OCI-LY7 (cell line): Measurements from ENCODE around the gene PHOX2A. TPM values are rescaled to one million over a fixed set of nuclear protein-coding genes. Genes with fewer than 3 reads are reported as not detected.

Experiments used
- BruUV-seq: library from RNA; stranded (reverse); fragments of 400-500 nt; replicated peaks from 2 replicates; lab custom pipeline; 2021; lab: Mats Ljungman, UMichigan
- CTCF ChIA-PET: fragments of 300-600 bp; sonication (Branson Sonifier 250); formaldehyde crosslinking; loops from one replicate; lab custom pipeline; 2022; ENCODE audit warnings: antibody characterized with exemption; ENCODE audit not compliant: unreplicated experiment; lab: Charles Lee
- POLR2A ChIA-PET: fragments of 300-600 bp; sonication (Branson Sonifier 250); formaldehyde crosslinking; loops from one replicate; lab custom pipeline; 2022; ENCODE audit warnings: antibody characterized with exemption; lab: Charles Lee
- DNase-seq: peaks from one replicate; pipeline ENCODE4 v3.0.0-alpha.2; 2015; ENCODE audit warnings: low spot score
- H2AFZ ChIP-seq: fragments of 200-600 bp; sonication (generic), shearing (Covaris generic); 2 replicates; pipeline ENCODE4 v1.6.1; 2014; ENCODE audit warnings: mild to moderate bottlenecking, antibody characterized with exemption, low read length, moderate library complexity
- H3K27ac ChIP-seq: fragments of 200-600 bp; sonication (generic); 2 replicates; pipeline ENCODE4 v1.5.1; 2014; ENCODE audit warnings: mixed run types, low read depth, mild to moderate bottlenecking, moderate library complexity, low read length, inconsistent platforms; ENCODE audit not compliant: poor library complexity, severe bottlenecking
- H3K36me3 ChIP-seq: fragments of 200-600 bp; sonication (generic); 2 replicates; pipeline ENCODE4 v1.6.1; 2014; ENCODE audit warnings: mild to moderate bottlenecking, antibody characterized with exemption, low read length, moderate library complexity, mixed read lengths; ENCODE audit not compliant: insufficient read depth
- H3K4me1 ChIP-seq: fragments of 200-600 bp; sonication (generic); 2 replicates; pipeline ENCODE4 v1.5.1; 2014; ENCODE audit warnings: mild to moderate bottlenecking, low read length; ENCODE audit not compliant: insufficient read depth, poor library complexity, severe bottlenecking
- H3K4me2 ChIP-seq: fragments of 200-600 bp; sonication (generic); 2 replicates; pipeline ENCODE4 v1.6.1; 2014; ENCODE audit warnings: mild to moderate bottlenecking, low read length
- H3K4me3 ChIP-seq: fragments of 200-600 bp; sonication (generic); 2 replicates; pipeline ENCODE4 v1.5.1; 2014; ENCODE audit warnings: mild to moderate bottlenecking, low read depth, low read length; ENCODE audit not compliant: poor library complexity, severe bottlenecking
- H3K79me2 ChIP-seq: fragments of 200-600 bp; sonication (generic); 2 replicates; pipeline ENCODE4 v1.6.1; 2016; ENCODE audit warnings: low read depth, mild to moderate bottlenecking, low read length, moderate library complexity, mixed read lengths; ENCODE audit not compliant: insufficient read depth
- H3K9me2 ChIP-seq: fragments of 200-600 bp; sonication (generic); 2 replicates; pipeline ENCODE4 v1.6.1; 2016; ENCODE audit warnings: mild to moderate bottlenecking, low read length, mixed read lengths; ENCODE audit not compliant: insufficient read depth
- H3K9me3 ChIP-seq: fragments of 200-600 bp; sonication (generic); 2 replicates; pipeline ENCODE4 v1.6.1; 2014; ENCODE audit warnings: mild to moderate bottlenecking, mixed run types, low read length, mixed read lengths
- H4K20me1 ChIP-seq: fragments of 200-600 bp; sonication (generic); 2 replicates; pipeline ENCODE4 v1.6.1; 2014; ENCODE audit warnings: mild to moderate bottlenecking, antibody characterized with exemption, low read length, moderate library complexity, mixed read lengths; ENCODE audit not compliant: insufficient read depth
- CTCF ChIP-seq: fragments of 200-600 bp; sonication (generic); conservative IDR thresholded peaks from 2 replicates; pipeline ENCODE4 v1.5.1; 2014; ENCODE audit warnings: mild to moderate bottlenecking, antibody characterized with exemption, low read length, moderate library complexity, mixed read lengths
- EZH2phosphoT487 ChIP-seq: fragments of 200-600 bp; sonication (generic); IDR thresholded peaks from 2 replicates; pipeline ENCODE4 v1.6.1; 2018; ENCODE audit warnings: low read depth, borderline replicate concordance, mild to moderate bottlenecking, mixed run types, antibody characterized with exemption, low read length, moderate library complexity, mixed read lengths
- intact Hi-C: fragments of 100-400 bp; cut with micrococcal nuclease; formaldehyde crosslinking; loops from one replicate; pipeline ENCODE4 v1.10.0; 2022; ENCODE audit not compliant: unreplicated experiment
- total RNA-seq, 2 experiments: library from RNA; depleted of rRNA in 1 of 2; stranded (reverse); fragments of >200 nt in 1 of 2; shearing (Covaris generic) in 1 of 2; gene quantifications; 2 replicates each; pipeline ENCODE4 v1.2.3, GENCODE V29; 2014 to 2022

PHOX2A gene
- total RNA-seq, 2 experiments from 2014 or later, result not detected

- H2AFZ ChIP-seq, result no peak overlapping the region
- no TSS peak for BruUV-seq
- H3K4me2 ChIP-seq, result no peak overlapping the region
- POLR2A ChIA-PET, result interaction anchor here (0.6 kb wide), 2 partner anchors 15 to 65 kb away, joined by 3 to 4 read pairs; no protein-coding TSS in a partner anchor
- H3K79me2 ChIP-seq, result no peaks in the 10 kb centered on the region
- intact Hi-C loops, result loop anchor here (5.0 kb wide), 1 partner anchor 195 kb away; the partner anchor contains the start of gene CLPB
- CTCF ChIA-PET, result interaction anchor here (0.6 kb wide), 1 partner anchor 13 kb away, joined by 3 read pairs; the partner anchor contains the start of gene INPPL1
- no peak overlapping the region for H3K4me3 ChIP-seq
- H4K20me1 ChIP-seq, result no peaks in the 10 kb centered on the region
- H3K9me3 ChIP-seq, result no peaks in the 10 kb centered on the region
- no peaks in the 10 kb centered on the region for H3K4me1 ChIP-seq
- H3K36me3 ChIP-seq, result peaks cover 63% of the 10 kb centered on the region
- no peak for DNase-seq
- no peak overlapping the region for H3K27ac ChIP-seq
- H3K9me2 ChIP-seq, result no peaks in the 10 kb centered on the region
- no peak for TF ChIP-seq CTCF
- TF ChIP-seq EZH2phosphoT487, result no peak
These were observed 6.7 kb downstream of the PHOX2A start for GRCh38 chr11:72237112-72237931.

- Histone ChIP-seq H3K27ac (no peak overlapping the region), H3K4me1 (no peaks in the 10 kb centered on the region), H3K36me3 (peaks cover 67% of the 10 kb centered on the region), H2AFZ (no peak overlapping the region), H3K79me2 (no peaks in the 10 kb centered on the region), H3K9me3 (no peaks in the 10 kb centered on the region), H3K4me3 (no peak overlapping the region), H3K4me2 (no peak overlapping the region), H4K20me1 (no peaks in the 10 kb centered on the region), H3K9me2 (no peaks in the 10 kb centered on the region)
- BruUV-seq, result no TSS peak
- intact Hi-C loops, result loop anchor here (5.0 kb wide), 1 partner anchor 196 kb away; the partner anchor contains the start of gene CLPB
- POLR2A ChIA-PET, result interaction anchor here (0.6 kb wide), 2 partner anchors 15 to 64 kb away, joined by 3 to 4 read pairs; no protein-coding TSS in a partner anchor
- TF ChIP-seq EZH2phosphoT487, result no peak
- DNase-seq, result no peak
- CTCF ChIA-PET, result interaction anchor here (0.6 kb wide), 1 partner anchor 12 kb away, joined by 3 read pairs; the partner anchor contains the start of gene INPPL1
These were observed 7.2 kb downstream of the PHOX2A start for GRCh38 chr11:72236774-72237111.

- H3K4me2 ChIP-seq, result no peak overlapping the region
- TF ChIP-seq CTCF (no peak), EZH2phosphoT487 (no peak)
- no peaks in the 10 kb centered on the region for H3K9me3 ChIP-seq
- ChIA-PET POLR2A (interaction anchor here (0.6 to 0.7 kb wide), 2 partner anchors 10 to 14 kb away, joined by 3 to 4 read pairs; no protein-coding TSS in a partner anchor), CTCF (no interaction called here)
- no peak overlapping the region for H3K27ac ChIP-seq
- H4K20me1 ChIP-seq, result no peaks in the 10 kb centered on the region
- no TSS peak for BruUV-seq
- no peak overlapping the region for H2AFZ ChIP-seq
- H3K4me3 ChIP-seq, result no peak overlapping the region
- H3K9me2 ChIP-seq, result no peaks in the 10 kb centered on the region
- H3K4me1 ChIP-seq, result no peaks in the 10 kb centered on the region
- no peaks in the 10 kb centered on the region for H3K79me2 ChIP-seq
- intact Hi-C loops, result loop anchor here (5.0 kb wide), 1 partner anchor 196 kb away; the partner anchor contains the start of gene CLPB
- peaks cover 73% of the 10 kb centered on the region for H3K36me3 ChIP-seq
- no peak for DNase-seq
These were observed 7.8 kb downstream of the PHOX2A start for GRCh38 chr11:72236083-72236697.
